ENCODE data around the gene IFNG. TPM values are rescaled to one million over a fixed set of nuclear protein-coding genes. Genes with fewer than 3 reads are reported as not detected.
A peak's percentile ranks its signal among the peaks of the same experiment; 100 is the strongest.
"Not testable (repeated sequence)": the region's sequence is repeated elsewhere in the genome, so short reads cannot be mapped to it uniquely, and the experiment has no call there.

IFNG gene
- total RNA-seq, 2 experiments from 2014 or later = 193 to 225 TPM

GRCh38 chr12:68180792-68181744 is 21.5 kb upstream of the IFNG start:
- DNase-seq = peak; percentile 69
- peaks cover 2% of the 10 kb centered on the region for H3K9me3 Mint-ChIP-seq (ENCODE audit: low read depth)
- peak; percentile 91 for ATAC-seq
- no peaks in the 10 kb centered on the region for H3K36me3 Mint-ChIP-seq (ENCODE audit: low read depth)
- ChIA-PET CTCF (interaction anchor here (0.8 to 2.7 kb wide), 11 partner anchors 8 to 825 kb away, joined by 3 to 10 read pairs (median 4); no protein-coding TSS in a partner anchor), POLR2A (interaction anchor here (0.6 to 1.5 kb wide), 6 partner anchors 9 to 886 kb away, joined by 3 to 5 read pairs (median 4); no protein-coding TSS in a partner anchor)
- intact Hi-C loops (cut with DNase I, micrococcal nuclease) = loop anchor here in 1 of 2 experiments (1.0 to 5.0 kb wide), 3 partner anchors 9 to 61 kb away; no protein-coding TSS in a partner anchor
- peaks cover 2% of the 10 kb centered on the region for H3K27me3 Mint-ChIP-seq
- peaks cover 54% of the 10 kb centered on the region for H3K4me1 Mint-ChIP-seq
- H3K27ac Mint-ChIP-seq = peak overlapping the region; percentile 89
- H3K4me3 Mint-ChIP-seq = peak overlapping the region; percentile 7

GRCh38 chr12:68178774-68179439 is 19.4 kb upstream of the IFNG start:
- DNase-seq (no peak), ATAC-seq (no peak)
- ChIA-PET CTCF (interaction anchor here (1.0 to 2.7 kb wide), 3 partner anchors 11 to 44 kb away, joined by 3 to 9 read pairs (median 5); no protein-coding TSS in a partner anchor), POLR2A (no interaction called here)
- intact Hi-C loops (cut with DNase I, micrococcal nuclease) = loop anchor here in 1 of 2 experiments (10.0 kb wide), 1 partner anchor 484 kb away; no protein-coding TSS in a partner anchor
- Mint-ChIP-seq H3K4me1 (peaks cover 74% of the 10 kb centered on the region), H3K27ac (peak overlapping the region; percentile 58), H3K27me3 (no peaks in the 10 kb centered on the region), H3K36me3 (ENCODE audit: low read depth) (no peaks in the 10 kb centered on the region), H3K9me3 (ENCODE audit: low read depth) (peaks cover 5% of the 10 kb centered on the region), H3K4me3 (no peak overlapping the region)

GRCh38 chr12:68178184-68178583 is 18.6 kb upstream of the IFNG start:
- Mint-ChIP-seq H3K27me3 (no peaks in the 10 kb centered on the region), H3K36me3 (ENCODE audit: low read depth) (no peaks in the 10 kb centered on the region), H3K4me1 (peaks cover 77% of the 10 kb centered on the region), H3K4me3 (no peak overlapping the region), H3K27ac (peak overlapping the region; percentile 3), H3K9me3 (ENCODE audit: low read depth) (peaks cover 5% of the 10 kb centered on the region)
- DNase-seq (no peak), ATAC-seq (no peak)
- CTCF ChIA-PET = no interaction called here
- intact Hi-C loops (cut with DNase I, micrococcal nuclease) = loop anchor here in 1 of 2 experiments (10.0 kb wide), 1 partner anchor 483 kb away; no protein-coding TSS in a partner anchor
- POLR2A ChIA-PET = no interaction called here

- no peak overlapping the region for H3K4me3 Mint-ChIP-seq
- no peak for ATAC-seq
- H3K27ac Mint-ChIP-seq = peak overlapping the region; percentile 77
Measured at GRCh38 chr12:68177562-68177961, 18.0 kb upstream of the IFNG start.

GRCh38 chr12:68176257-68176656 is 16.7 kb upstream of the IFNG start:
- Mint-ChIP-seq H3K27me3 (no peaks in the 10 kb centered on the region), H3K9me3 (ENCODE audit: low read depth) (peaks cover 5% of the 10 kb centered on the region), H3K36me3 (ENCODE audit: low read depth) (no peaks in the 10 kb centered on the region), H3K4me3 (no peak overlapping the region), H3K4me1 (peaks cover 75% of the 10 kb centered on the region), H3K27ac (peak overlapping the region; percentile 65)
- no peak for ATAC-seq
- ChIA-PET POLR2A (interaction anchor here (0.6 kb wide), 1 partner anchor 36 kb away, joined by 3 read pairs; no protein-coding TSS in a partner anchor), CTCF (interaction anchor here (0.9 to 1.0 kb wide), 2 partner anchors 8 to 111 kb away, joined by 3 read pairs; no protein-coding TSS in a partner anchor)
- intact Hi-C loops (cut with DNase I, micrococcal nuclease) = loop anchor here in 1 of 2 experiments (10.0 kb wide), 1 partner anchor 481 kb away; no protein-coding TSS in a partner anchor
- DNase-seq = no peak

More at GRCh38 chr12:68177562-68177961, 18.0 kb upstream of the IFNG start:
- intact Hi-C loops (cut with DNase I, micrococcal nuclease) = loop anchor here in 1 of 2 experiments (10.0 kb wide), 1 partner anchor 483 kb away; no protein-coding TSS in a partner anchor
- no peak for DNase-seq
- peaks cover 77% of the 10 kb centered on the region for H3K4me1 Mint-ChIP-seq
- POLR2A ChIA-PET = interaction anchor here (0.6 kb wide), 1 partner anchor 58 kb away, joined by 4 read pairs; no protein-coding TSS in a partner anchor
- H3K27me3 Mint-ChIP-seq = no peaks in the 10 kb centered on the region
- H3K9me3 Mint-ChIP-seq (ENCODE audit: low read depth) = peaks cover 5% of the 10 kb centered on the region
- H3K36me3 Mint-ChIP-seq (ENCODE audit: low read depth) = no peaks in the 10 kb centered on the region
- CTCF ChIA-PET = interaction anchor here (0.8 to 1.1 kb wide), 5 partner anchors 11 to 63 kb away, joined by 3 to 4 read pairs (median 3); no protein-coding TSS in a partner anchor

GRCh38 chr12:68175557-68176061 is 16.1 kb upstream of the IFNG start:
- Mint-ChIP-seq H3K9me3 (ENCODE audit: low read depth) (peaks cover 3% of the 10 kb centered on the region), H3K4me3 (peak overlapping the region; percentile 46), H3K36me3 (ENCODE audit: low read depth) (no peaks in the 10 kb centered on the region), H3K27me3 (no peaks in the 10 kb centered on the region), H3K27ac (peak overlapping the region; percentile 65), H3K4me1 (peaks cover 69% of the 10 kb centered on the region)
- ATAC-seq (peak; percentile 84), DNase-seq (peak; percentile 78)
- CTCF ChIA-PET = interaction anchor here (1.0 kb wide), 1 partner anchor 112 kb away, joined by 3 read pairs; no protein-coding TSS in a partner anchor
- intact Hi-C loops (cut with DNase I, micrococcal nuclease) = loop anchor here (1.0 to 10.0 kb wide), 3 partner anchors 15 to 481 kb away; no protein-coding TSS in a partner anchor
- POLR2A ChIA-PET = interaction anchor here (0.6 kb wide), 1 partner anchor 37 kb away, joined by 3 read pairs; no protein-coding TSS in a partner anchor

GRCh38 chr12:68174761-68175160 is 15.2 kb upstream of the IFNG start:
- CTCF ChIA-PET = interaction anchor here (1.6 to 3.4 kb wide), 2 partner anchors 15 to 16 kb away, joined by 7 to 11 read pairs; partner anchors contain the start of gene IFNG
- H3K27me3 Mint-ChIP-seq; H3K9me3 Mint-ChIP-seq (ENCODE audit: low read depth); ATAC-seq; DNase-seq; H3K36me3 Mint-ChIP-seq (ENCODE audit: low read depth); H3K4me3 Mint-ChIP-seq; POLR2A ChIA-PET: not testable (repeated sequence)
- intact Hi-C loops (cut with DNase I, micrococcal nuclease) = loop anchor here (1.0 to 10.0 kb wide), 3 partner anchors 16 to 480 kb away; no protein-coding TSS in a partner anchor
- peaks cover 62% of the 10 kb centered on the region for H3K4me1 Mint-ChIP-seq
- H3K27ac Mint-ChIP-seq = peak overlapping the region; percentile 11

- Mint-ChIP-seq H3K4me1 (peaks cover 66% of the 10 kb centered on the region), H3K27ac (no peak overlapping the region), H3K36me3 (ENCODE audit: low read depth) (no peaks in the 10 kb centered on the region), H3K4me3 (no peak overlapping the region), H3K9me3 (ENCODE audit: low read depth) (peaks cover 3% of the 10 kb centered on the region), H3K27me3 (no peaks in the 10 kb centered on the region)
- ATAC-seq (no peak), DNase-seq (no peak)
- ChIA-PET CTCF (interaction anchor here (0.6 to 3.4 kb wide), 10 partner anchors 8 to 550 kb away, joined by 3 to 11 read pairs (median 4); partner anchors contain the start of gene IFNG), POLR2A (no interaction called here)
- intact Hi-C loops (cut with DNase I, micrococcal nuclease) = loop anchor here (2.0 to 10.0 kb wide), 2 partner anchors 17 to 479 kb away; no protein-coding TSS in a partner anchor
Measured at GRCh38 chr12:68173792-68174191, 14.3 kb upstream of the IFNG start.

GRCh38 chr12:68170726-68171125 is 11.2 kb upstream of the IFNG start:
- CTCF ChIA-PET = interaction anchor here (1.2 to 2.8 kb wide), 2 partner anchors 11 to 57 kb away, joined by 4 to 10 read pairs; no protein-coding TSS in a partner anchor

GRCh38 chr12:68169213-68169889 is 9.8 kb upstream of the IFNG start:
- CTCF ChIA-PET = interaction anchor here (0.6 to 1.4 kb wide), 5 partner anchors 11 to 129 kb away, joined by 3 to 8 read pairs (median 5); partner anchors contain the start of gene IFNG
- H3K36me3 Mint-ChIP-seq (ENCODE audit: low read depth) = no peaks in the 10 kb centered on the region
- DNase-seq (no peak), ATAC-seq (peak; percentile 53)
- POLR2A ChIA-PET = interaction anchor here (0.6 to 1.1 kb wide), 2 partner anchors 12 to 13 kb away, joined by 3 to 4 read pairs; no protein-coding TSS in a partner anchor
- H3K4me3 Mint-ChIP-seq = no peak overlapping the region
- no peak overlapping the region for H3K27ac Mint-ChIP-seq
- H3K9me3 Mint-ChIP-seq (ENCODE audit: low read depth) = no peaks in the 10 kb centered on the region
- intact Hi-C loops (cut with DNase I, micrococcal nuclease) = no loop called here
- no peaks in the 10 kb centered on the region for H3K27me3 Mint-ChIP-seq
- H3K4me1 Mint-ChIP-seq = peaks cover 27% of the 10 kb centered on the region

More at GRCh38 chr12:68170726-68171125, 11.2 kb upstream of the IFNG start:
- H3K36me3 Mint-ChIP-seq (ENCODE audit: low read depth) = no peaks in the 10 kb centered on the region
- peaks cover 3% of the 10 kb centered on the region for H3K9me3 Mint-ChIP-seq (ENCODE audit: low read depth)
- no peak overlapping the region for H3K4me3 Mint-ChIP-seq
- no peak for ATAC-seq
- intact Hi-C loops (cut with DNase I, micrococcal nuclease) = loop anchor here in 1 of 2 experiments (10.0 kb wide), 1 partner anchor 476 kb away; no protein-coding TSS in a partner anchor
- POLR2A ChIA-PET = no interaction called here
- no peak overlapping the region for H3K27ac Mint-ChIP-seq
- DNase-seq = no peak
- no peaks in the 10 kb centered on the region for H3K27me3 Mint-ChIP-seq
- H3K4me1 Mint-ChIP-seq = peaks cover 41% of the 10 kb centered on the region
